ENCODE data around the gene CYBC1. TPM values are rescaled to one million over a fixed set of nuclear protein-coding genes. Genes with fewer than 3 reads are reported as not detected.
A peak's percentile ranks its signal among the peaks of the same experiment; 100 is the strongest.

Gene CYBC1
- total and polyA plus RNA-seq, 5 experiments from 2014 or later, result 133 to 213 (median 149) TPM

DNA sequence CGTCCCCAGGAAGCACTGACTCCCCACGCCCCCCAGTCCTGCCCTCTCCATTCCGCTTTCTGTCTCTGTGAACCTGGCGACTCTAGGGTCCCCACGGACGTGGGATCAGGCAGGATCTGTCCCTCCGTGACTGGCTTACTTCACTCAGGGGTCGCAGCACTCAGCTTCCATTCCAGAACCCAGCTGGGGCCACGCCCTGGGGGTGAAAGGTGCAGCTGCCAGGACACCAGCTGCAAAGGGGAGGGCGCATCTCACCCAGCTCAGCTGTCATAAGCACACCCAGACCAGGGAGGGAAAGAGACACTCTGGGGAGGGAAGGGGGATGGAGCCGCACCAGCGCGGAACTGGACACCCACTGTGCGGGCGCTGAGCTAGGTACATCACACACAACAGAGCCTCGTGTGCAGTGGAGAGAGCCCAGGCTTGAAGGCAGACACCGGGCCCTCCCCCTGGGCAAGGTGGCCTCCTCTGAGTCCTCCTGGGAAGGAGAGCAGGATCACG lies 50.9 kb downstream of the CYBC1 start:
- DNase-seq (peak in 1 of 10 donors; percentile 56), ATAC-seq (no peak)
- POLR2A ChIA-PET, result no interaction called here
- H3K9me3 Mint-ChIP-seq, result no peaks in the 10 kb centered on the region
- H3K27ac Mint-ChIP-seq, result no peak overlapping the region
- peak overlapping the region in 1 of 10 donors; percentile 33 for H3K4me3 Mint-ChIP-seq
- peaks cover 9 to 24% (median 12%) of the 10 kb centered on the region in 4 donors for H3K4me1 Mint-ChIP-seq
- H3K27me3 Mint-ChIP-seq, result no peaks in the 10 kb centered on the region
- peaks cover 0 to 36% (median 5%) of the 10 kb centered on the region in 3 donors for H3K36me3 Mint-ChIP-seq

DNA sequence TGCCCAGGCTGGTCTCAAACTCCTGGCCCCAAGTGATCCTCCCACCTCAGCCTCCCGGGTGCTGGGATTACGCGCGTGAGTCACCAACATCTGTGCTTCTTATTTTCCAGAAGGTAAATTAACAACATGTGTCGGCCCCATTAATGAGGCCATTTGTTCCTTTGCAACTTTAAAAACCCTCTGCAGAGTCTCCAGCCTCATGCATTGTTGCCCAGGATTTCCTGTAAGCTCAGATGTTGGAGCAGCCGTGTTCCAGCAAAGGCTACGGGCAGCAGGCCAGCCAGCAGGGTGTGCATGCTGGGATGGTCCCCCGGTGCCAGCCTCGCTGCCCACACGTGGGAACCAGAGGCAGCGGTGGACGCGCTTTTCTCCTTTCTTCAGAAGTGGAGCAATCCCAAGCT lies 51.5 kb downstream of the CYBC1 start:
- H3K9me3 Mint-ChIP-seq, result no peaks in the 10 kb centered on the region

DNA sequence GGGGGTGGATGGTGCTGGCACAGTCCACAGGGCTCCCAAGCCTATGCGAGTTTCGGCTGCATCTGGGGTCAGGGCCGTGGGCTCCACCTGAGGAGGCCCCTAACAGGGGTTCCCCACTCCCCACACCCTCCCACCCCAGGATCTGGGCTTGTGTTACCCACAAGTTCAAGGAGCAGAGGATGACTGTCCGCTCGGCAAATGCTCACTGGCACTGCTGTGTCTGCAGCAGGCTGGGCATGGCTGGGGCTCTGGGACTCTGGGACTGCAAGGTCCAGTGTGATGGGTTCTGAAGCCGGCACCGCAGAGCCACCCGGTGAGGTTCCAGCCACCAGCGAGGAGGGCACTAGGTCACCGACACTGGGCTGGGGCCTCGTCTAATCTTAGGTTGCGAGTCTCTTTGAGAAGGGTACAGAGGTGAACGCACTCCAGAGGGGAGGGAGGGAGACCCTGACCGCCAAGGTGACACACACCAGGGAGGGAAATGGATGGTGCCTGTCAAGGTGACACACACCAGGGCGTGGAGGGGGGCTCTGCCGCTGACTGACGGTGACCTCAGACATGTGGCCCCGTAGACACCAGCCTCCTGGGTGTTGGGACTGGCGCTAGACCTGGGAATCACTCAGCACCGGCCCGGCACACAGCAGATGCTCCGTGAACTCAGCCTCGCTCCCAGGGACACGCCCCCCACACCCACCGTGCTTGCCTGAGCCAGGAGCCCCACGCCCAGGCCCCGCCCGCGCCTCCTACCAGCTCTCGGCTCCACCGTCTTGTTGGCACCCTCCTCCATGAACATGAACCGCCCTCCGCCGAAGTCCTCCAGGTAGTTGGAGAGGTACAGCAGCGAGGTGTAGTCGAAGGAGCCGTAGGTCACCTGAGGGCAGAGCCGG lies 52.9 kb downstream of the CYBC1 start:
- peak in 1 of 10 donors; percentile 49 for DNase-seq
- Mint-ChIP-seq H3K4me1 (peaks cover 10 to 19% (median 13%) of the 10 kb centered on the region in 4 donors), H3K27me3 (no peaks in the 10 kb centered on the region), H3K4me3 (no peak overlapping the region), H3K36me3 (peaks cover 0 to 32% (median 3%) of the 10 kb centered on the region in 3 donors), H3K9me3 (no peaks in the 10 kb centered on the region), H3K27ac (no peak overlapping the region)
- POLR2A ChIA-PET, result no interaction called here
- no peak for ATAC-seq

More for the DNA sequence above, 51.5 kb downstream of the CYBC1 start:
- H3K36me3 Mint-ChIP-seq, result peaks cover 0 to 33% (median 5%) of the 10 kb centered on the region in 3 donors
- DNase-seq (no peak), ATAC-seq (no peak)
- no peak overlapping the region for H3K4me3 Mint-ChIP-seq
- H3K4me1 Mint-ChIP-seq, result peaks cover 9 to 24% (median 12%) of the 10 kb centered on the region in 4 donors
- H3K27ac Mint-ChIP-seq, result no peak overlapping the region
- H3K27me3 Mint-ChIP-seq, result no peaks in the 10 kb centered on the region
- POLR2A ChIA-PET, result interaction anchor here (0.5 kb wide), 1 partner anchor 12 kb away, joined by 4 read pairs; no protein-coding TSS in a partner anchor

- ATAC-seq, result no peak
- peaks cover 0 to 30% (median 3%) of the 10 kb centered on the region in 3 donors for H3K36me3 Mint-ChIP-seq
- DNase-seq, result peak in 1 of 10 donors; percentile 48
- no peaks in the 10 kb centered on the region for H3K27me3 Mint-ChIP-seq
- POLR2A ChIA-PET, result no interaction called here
- H3K9me3 Mint-ChIP-seq, result no peaks in the 10 kb centered on the region
- peak overlapping the region in 1 of 10 donors; percentile 36 for H3K27ac Mint-ChIP-seq
- peaks cover 10 to 18% (median 12%) of the 10 kb centered on the region in 4 donors for H3K4me1 Mint-ChIP-seq
- no peak overlapping the region for H3K4me3 Mint-ChIP-seq
These were observed 53.7 kb downstream of the CYBC1 start for GRCh38 chr17:82396601-82397435.

DNA sequence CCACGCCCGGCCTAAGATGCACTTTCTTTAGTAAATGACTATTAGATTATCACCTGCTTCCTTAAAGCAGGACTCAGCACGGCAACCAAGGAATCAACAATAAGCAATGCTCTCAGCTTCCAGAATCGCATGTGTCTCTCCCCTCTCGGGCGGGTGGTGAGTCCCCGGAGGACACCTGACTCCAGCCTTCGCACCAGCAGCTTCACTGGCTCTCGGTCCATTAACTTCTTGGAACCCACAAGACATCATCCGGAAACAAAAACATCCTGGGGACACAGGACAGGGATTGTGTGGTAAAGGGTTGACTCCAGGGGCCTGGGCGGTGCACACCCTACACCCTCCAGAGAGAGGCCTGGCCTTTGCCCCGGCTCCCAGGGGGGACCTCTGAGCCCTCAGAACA lies 56.3 kb downstream of the CYBC1 start:
- H3K36me3 Mint-ChIP-seq, result peaks cover 0 to 24% (median 3%) of the 10 kb centered on the region in 3 donors
- no peaks in the 10 kb centered on the region for H3K9me3 Mint-ChIP-seq
- H3K27me3 Mint-ChIP-seq, result no peaks in the 10 kb centered on the region
- peaks cover 0 to 8% (median 0%) of the 10 kb centered on the region in 4 donors for H3K4me1 Mint-ChIP-seq
- ATAC-seq (no peak), DNase-seq (no peak)
- POLR2A ChIA-PET, result no interaction called here
- no peak overlapping the region for H3K4me3 Mint-ChIP-seq
- H3K27ac Mint-ChIP-seq, result peak overlapping the region in 2 of 10 donors; percentile 25 to 50

GRCh38 chr17:82392941-82393340 lies 57.6 kb downstream of the CYBC1 start:
- Mint-ChIP-seq H3K4me1 (peaks cover 0 to 8% (median under 1%) of the 10 kb centered on the region in 4 donors), H3K9me3 (no peaks in the 10 kb centered on the region), H3K4me3 (no peak overlapping the region), H3K27ac (no peak overlapping the region), H3K27me3 (no peaks in the 10 kb centered on the region), H3K36me3 (peaks cover 0 to 19% (median 3%) of the 10 kb centered on the region in 3 donors)
- ATAC-seq (no peak), DNase-seq (peak in 1 of 10 donors; percentile 27)
- POLR2A ChIA-PET, result interaction anchor here (0.6 kb wide), 1 partner anchor 25 kb away, joined by 3 read pairs; no protein-coding TSS in a partner anchor

Other genes starting within 250 kb of the CYBC1 start
- 10 to 100 TPM; 72.9 to 80.0 TPM for gene CCDC57, start 237.9 kb downstream of the CYBC1 start, total RNA-seq
- gene CCDC57, start 237.9 kb downstream of the CYBC1 start, polyA plus RNA-seq, result 10 to 100 TPM; 39.6 to 53.5 (median 42.4) TPM
- gene SLC16A3, start 221.7 kb downstream of the CYBC1 start, total RNA-seq, result 10 to 100 TPM; 10.1 to 11.6 TPM
- 1 to 10 TPM in 2 of 3 donors, under 1 TPM in 1; 0.91 to 1.5 (median 1.0) TPM for gene SLC16A3, start 221.7 kb downstream of the CYBC1 start, polyA plus RNA-seq
- gene CSNK1D, start 177.1 kb downstream of the CYBC1 start, total RNA-seq, result 100 to 1,000 TPM; 184 to 201 TPM
- gene CSNK1D, start 177.1 kb downstream of the CYBC1 start, polyA plus RNA-seq, result 10 to 100 TPM; 47.6 to 72.1 (median 48.6) TPM
- gene CD7, start 133.1 kb downstream of the CYBC1 start, total RNA-seq, result 10 to 100 TPM; 66.9 to 67.8 TPM
- 100 to 1,000 TPM; 166 to 233 (median 205) TPM for gene CD7, start 133.1 kb downstream of the CYBC1 start, polyA plus RNA-seq
- under 1 TPM in 1 of 2 experiments, not detected in 1; 0.18 TPM for gene SECTM1, start 117.0 kb downstream of the CYBC1 start, total RNA-seq
- gene SECTM1, start 117.0 kb downstream of the CYBC1 start, polyA plus RNA-seq, result 1 to 10 TPM in 1 of 3 donors, not detected in 2; 1.2 TPM
- not detected for gene TEX19, start 91.5 kb downstream of the CYBC1 start, total RNA-seq
- not detected for gene TEX19, start 91.5 kb downstream of the CYBC1 start, polyA plus RNA-seq
- gene UTS2R, start 79.0 kb downstream of the CYBC1 start, total RNA-seq, result not detected
- not detected for gene UTS2R, start 79.0 kb downstream of the CYBC1 start, polyA plus RNA-seq
- 100 to 1,000 TPM; 112 to 122 TPM for gene HEXD, start 32.4 kb downstream of the CYBC1 start, total RNA-seq
- 10 to 100 TPM; 12.1 to 18.8 (median 12.2) TPM for gene HEXD, start 32.4 kb downstream of the CYBC1 start, polyA plus RNA-seq
- 10 to 100 TPM; 25.6 to 29.1 TPM for gene OGFOD3, start 32.2 kb downstream of the CYBC1 start, total RNA-seq
- gene OGFOD3, start 32.2 kb downstream of the CYBC1 start, polyA plus RNA-seq, result 10 to 100 TPM; 32.4 to 35.2 (median 32.6) TPM
- gene NARF, start 8.0 kb upstream of the CYBC1 start, total RNA-seq, result 10 to 100 TPM; 70.1 to 83.9 TPM
- 100 to 1,000 TPM in 2 of 3 donors, 10 to 100 TPM in 1; 93.6 to 127 (median 110) TPM for gene NARF, start 8.0 kb upstream of the CYBC1 start, polyA plus RNA-seq
- gene FOXK2, start 69.0 kb upstream of the CYBC1 start, total RNA-seq, result 10 to 100 TPM; 54.6 to 58.4 TPM
- 1 to 10 TPM; 3.2 to 5.7 (median 4.3) TPM for gene FOXK2, start 69.0 kb upstream of the CYBC1 start, polyA plus RNA-seq
- gene WDR45B, start 197.7 kb upstream of the CYBC1 start, total RNA-seq, result 10 to 100 TPM; 68.6 to 75.0 TPM
- gene WDR45B, start 197.7 kb upstream of the CYBC1 start, polyA plus RNA-seq, result 10 to 100 TPM; 22.5 to 32.6 (median 27.9) TPM
- 1 to 10 TPM; 5.0 to 6.1 TPM for gene RAB40B, start 247.9 kb upstream of the CYBC1 start, total RNA-seq
- gene RAB40B, start 247.9 kb upstream of the CYBC1 start, polyA plus RNA-seq, result 1 to 10 TPM; 1.4 to 2.7 (median 1.7) TPM

Data from naive thymus-derived CD8-positive, alpha-beta T cell (primary cell).